ENCODE results near the gene COPS7A.

DNA sequence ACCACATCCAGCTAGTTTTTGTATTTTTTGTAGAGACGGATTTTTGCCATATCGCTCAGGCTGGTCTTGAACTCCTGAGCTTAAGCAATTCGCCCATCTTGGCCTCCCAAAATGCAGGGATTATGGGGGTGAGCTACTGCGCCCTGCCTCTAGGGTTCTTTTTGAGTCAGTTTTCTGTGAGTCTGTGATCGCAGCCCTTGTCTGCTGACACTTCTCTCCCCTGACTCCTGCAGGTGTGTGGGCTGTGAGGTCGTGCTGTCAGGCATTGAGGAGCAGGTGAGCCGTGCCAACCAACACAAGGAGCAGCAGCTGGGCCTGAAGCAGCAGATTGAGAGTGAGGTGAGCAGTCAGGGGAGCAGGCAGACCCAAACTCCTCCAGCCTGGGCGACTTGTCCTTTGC lies 6.3 kb downstream of the COPS7A start:
- TF ChIP-seq EZH2 (IDR thresholded peaks at IDR 0.05; ENCODE audit: insufficient read depth, poor library complexity, severe bottlenecking) (no peak), EZH2phosphoT487 (IDR thresholded peaks at IDR 0.05; ENCODE audit: insufficient read depth, low read depth) (no peak)
